Measurements from ENCODE around the gene SPATA9. TPM values are rescaled to one million over a fixed set of nuclear protein-coding genes. Genes with fewer than 3 reads are reported as not detected.

The SPATA9 gene
- total and polyA plus RNA-seq, 9 of the 15 experiments (the other 6 are each of a cell fraction or from before 2014, with no cell fraction given), result 0.16 to 5.5 (median 0.39) TPM; not detected in 3

DNA sequence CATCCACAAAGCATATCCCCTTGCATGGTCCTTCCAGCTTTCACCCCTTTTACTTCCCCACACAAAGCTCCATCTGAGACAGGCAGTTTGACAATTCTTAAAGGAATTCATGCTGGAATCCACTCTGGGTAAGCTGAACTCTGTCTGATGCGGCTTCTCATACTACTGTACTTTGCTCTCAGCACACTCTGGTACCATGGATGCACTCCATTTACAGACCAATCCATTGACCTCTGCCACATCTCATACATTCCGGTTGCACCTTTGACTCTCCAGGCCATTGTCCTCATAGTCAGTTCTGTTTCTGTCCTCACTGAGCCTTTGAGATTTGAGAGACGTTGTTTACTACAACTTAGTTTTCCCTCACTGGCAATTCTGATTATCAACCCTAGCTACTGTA lies 12.2 kb downstream of the SPATA9 start:
- intact Hi-C loops (cut with micrococcal nuclease) (no loop called here), in situ Hi-C loops (cut with MboI) (no loop called here)
- BruUV-seq (replicated peaks), result no TSS peak
- ChIA-PET POLR2A (interaction anchor here (0.8 to 3.3 kb wide), 10 partner anchors 9 to 78 kb away, joined by 3 to 13 read pairs (median 4); partner anchors contain the start of gene RFESD), CTCF (ENCODE audit: low intra/inter-chr PET ratio) (no interaction called here)
- peaks cover 3 to 27% of the 10 kb centered on the region in 2 experiments; a peak in 4 of 5 replicates for H3K4me1 ChIP-seq (replicated peaks in 1 of 2; ENCODE audit: control insufficient read depth in 2 of 2, insufficient read depth in 2 of 2, low read length in 2 of 2)
- H3K36me3 ChIP-seq (ENCODE audit: control insufficient read depth, insufficient read depth, low read length), result no peaks in the 10 kb centered on the region; the same call in 2 of the 3 replicates
- H3K9ac ChIP-seq (ENCODE audit: insufficient read depth in 1 of 2, low read depth in 2 of 2, low read length in 2 of 2), result no peak overlapping the region; a peak in 1 of 4 replicates
- no peaks in the 10 kb centered on the region for H3K9me3 ChIP-seq (replicated peaks; ENCODE audit: control insufficient read depth, insufficient read depth, low read depth, low read length)
- ATAC-seq (no peak), DNase-seq (ENCODE audit: extremely low read depth in 1 of 4, low spot score in 3 of 4) (no peak), FAIRE-seq (no peak)
- H3K9me1 ChIP-seq (ENCODE audit: control insufficient read depth, insufficient read depth, low read length), result no peaks in the 10 kb centered on the region
- no peak overlapping the region for H3K4me3 ChIP-seq
- H3K4me2 ChIP-seq (ENCODE audit: insufficient read depth, low read length), result no peak overlapping the region
- no peaks in the 10 kb centered on the region for H3K27me3 ChIP-seq (ENCODE audit: control insufficient read depth in 2 of 2, insufficient read depth in 2 of 2, low read length in 2 of 2)
- WGBS (ENCODE audit: insufficient coverage, low coverage, missing lambda C conversion rate), result 73% methylated on average over 3 of the region's 3 CpGs
- no peaks in the 10 kb centered on the region for H4K20me1 ChIP-seq (replicated peaks; ENCODE audit: control insufficient read depth, insufficient read depth, low read length)
- H2AFZ ChIP-seq (ENCODE audit: low read depth, low read length), result no peak overlapping the region
- no peaks in the 10 kb centered on the region for H3K79me2 ChIP-seq (ENCODE audit: control insufficient read depth, insufficient read depth, low read length)
- no peak overlapping the region for H3K27ac ChIP-seq (ENCODE audit: extremely low read depth, low read depth, low read length)
- TF ChIP-seq, protein P1, sequence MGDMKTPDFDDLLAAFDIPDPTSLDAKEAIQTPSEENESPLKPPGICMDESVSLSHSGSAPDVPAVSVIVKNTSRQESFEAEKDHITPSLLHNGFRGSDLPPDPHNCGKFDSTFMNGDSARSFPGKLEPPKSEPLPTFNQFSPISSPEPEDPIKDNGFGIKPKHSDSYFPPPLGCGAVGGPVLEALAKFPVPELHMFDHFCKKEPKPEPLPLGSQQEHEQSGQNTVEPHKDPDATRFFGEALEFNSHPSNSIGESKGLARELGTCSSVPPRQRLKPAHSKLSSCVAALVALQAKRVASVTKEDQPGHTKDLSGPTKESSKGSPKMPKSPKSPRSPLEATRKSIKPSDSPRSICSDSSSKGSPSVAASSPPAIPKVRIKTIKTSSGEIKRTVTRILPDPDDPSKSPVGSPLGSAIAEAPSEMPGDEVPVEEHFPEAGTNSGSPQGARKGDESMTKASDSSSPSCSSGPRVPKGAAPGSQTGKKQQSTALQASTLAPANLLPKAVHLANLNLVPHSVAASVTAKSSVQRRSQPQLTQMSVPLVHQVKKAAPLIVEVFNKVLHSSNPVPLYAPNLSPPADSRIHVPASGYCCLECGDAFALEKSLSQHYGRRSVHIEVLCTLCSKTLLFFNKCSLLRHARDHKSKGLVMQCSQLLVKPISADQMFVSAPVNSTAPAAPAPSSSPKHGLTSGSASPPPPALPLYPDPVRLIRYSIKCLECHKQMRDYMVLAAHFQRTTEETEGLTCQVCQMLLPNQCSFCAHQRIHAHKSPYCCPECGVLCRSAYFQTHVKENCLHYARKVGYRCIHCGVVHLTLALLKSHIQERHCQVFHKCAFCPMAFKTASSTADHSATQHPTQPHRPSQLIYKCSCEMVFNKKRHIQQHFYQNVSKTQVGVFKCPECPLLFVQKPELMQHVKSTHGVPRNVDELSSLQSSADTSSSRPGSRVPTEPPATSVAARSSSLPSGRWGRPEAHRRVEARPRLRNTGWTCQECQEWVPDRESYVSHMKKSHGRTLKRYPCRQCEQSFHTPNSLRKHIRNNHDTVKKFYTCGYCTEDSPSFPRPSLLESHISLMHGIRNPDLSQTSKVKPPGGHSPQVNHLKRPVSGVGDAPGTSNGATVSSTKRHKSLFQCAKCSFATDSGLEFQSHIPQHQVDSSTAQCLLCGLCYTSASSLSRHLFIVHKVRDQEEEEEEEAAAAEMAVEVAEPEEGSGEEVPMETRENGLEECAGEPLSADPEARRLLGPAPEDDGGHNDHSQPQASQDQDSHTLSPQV (IDR thresholded peaks at IDR 0.05), result no peak
- TF ChIP-seq TCF3 (CRISPR knock-in tag; IDR thresholded peaks at IDR 0.05), result no peak
- TF ChIP-seq ADNP (tag; IDR thresholded peaks at IDR 0.05), result no peak
- no peak for TF ChIP-seq ZNF121 (CRISPR knock-in tag; conservative IDR thresholded peaks at IDR 0.05)
- TF ChIP-seq BHLHE40 (IDR thresholded peaks at IDR 0.05; ENCODE audit: low read length), result no peak
- TF ChIP-seq DACH1 (IDR thresholded peaks at IDR 0.05; ENCODE audit: partially characterized antibody), result no peak
- TF ChIP-seq, protein P2, sequence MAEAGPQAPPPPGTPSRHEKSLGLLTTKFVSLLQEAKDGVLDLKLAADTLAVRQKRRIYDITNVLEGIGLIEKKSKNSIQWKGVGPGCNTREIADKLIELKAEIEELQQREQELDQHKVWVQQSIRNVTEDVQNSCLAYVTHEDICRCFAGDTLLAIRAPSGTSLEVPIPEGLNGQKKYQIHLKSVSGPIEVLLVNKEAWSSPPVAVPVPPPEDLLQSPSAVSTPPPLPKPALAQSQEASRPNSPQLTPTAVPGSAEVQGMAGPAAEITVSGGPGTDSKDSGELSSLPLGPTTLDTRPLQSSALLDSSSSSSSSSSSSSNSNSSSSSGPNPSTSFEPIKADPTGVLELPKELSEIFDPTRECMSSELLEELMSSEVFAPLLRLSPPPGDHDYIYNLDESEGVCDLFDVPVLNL (CRISPR knock-in tag; IDR thresholded peaks at IDR 0.05; ENCODE audit: low read depth), result no peak
- TF ChIP-seq POLR2A (conservative IDR thresholded peaks at IDR 0.05), result no peak
- TF ChIP-seq ZNF224 (CRISPR knock-in tag; IDR thresholded peaks at IDR 0.05), result no peak
- TF ChIP-seq NCOA4 (IDR thresholded peaks at IDR 0.05; ENCODE audit: partially characterized antibody), result no peak
- no peak for TF ChIP-seq RFX1 (IDR thresholded peaks at IDR 0.05)
- TF ChIP-seq, protein P3, sequence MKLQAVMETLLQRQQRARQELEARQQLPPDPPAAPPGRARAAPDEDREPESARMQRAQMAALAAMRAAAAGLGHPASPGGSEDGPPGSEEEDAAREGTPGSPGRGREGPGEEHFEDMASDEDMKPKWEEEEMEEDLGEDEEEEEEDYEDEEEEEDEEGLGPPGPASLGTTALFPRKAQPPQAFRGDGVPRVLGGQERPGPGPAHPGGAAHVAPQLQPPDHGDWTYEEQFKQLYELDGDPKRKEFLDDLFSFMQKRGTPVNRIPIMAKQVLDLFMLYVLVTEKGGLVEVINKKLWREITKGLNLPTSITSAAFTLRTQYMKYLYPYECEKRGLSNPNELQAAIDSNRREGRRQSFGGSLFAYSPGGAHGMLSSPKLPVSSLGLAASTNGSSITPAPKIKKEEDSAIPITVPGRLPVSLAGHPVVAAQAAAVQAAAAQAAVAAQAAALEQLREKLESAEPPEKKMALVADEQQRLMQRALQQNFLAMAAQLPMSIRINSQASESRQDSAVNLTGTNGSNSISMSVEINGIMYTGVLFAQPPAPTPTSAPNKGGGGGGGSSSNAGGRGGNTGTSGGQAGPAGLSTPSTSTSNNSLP (IDR thresholded peaks at IDR 0.05; ENCODE audit: borderline replicate concordance, low read depth, low read length), result no peak
- TF ChIP-seq, protein P4, sequence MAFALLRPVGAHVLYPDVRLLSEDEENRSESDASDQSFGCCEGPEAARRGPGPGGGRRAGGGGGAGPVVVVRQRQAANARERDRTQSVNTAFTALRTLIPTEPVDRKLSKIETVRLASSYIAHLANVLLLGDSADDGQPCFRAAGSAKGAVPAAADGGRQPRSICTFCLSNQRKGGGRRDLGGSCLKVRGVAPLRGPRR (CRISPR knock-in tag; IDR thresholded peaks at IDR 0.05), result no peak
- TF ChIP-seq, protein P5, sequence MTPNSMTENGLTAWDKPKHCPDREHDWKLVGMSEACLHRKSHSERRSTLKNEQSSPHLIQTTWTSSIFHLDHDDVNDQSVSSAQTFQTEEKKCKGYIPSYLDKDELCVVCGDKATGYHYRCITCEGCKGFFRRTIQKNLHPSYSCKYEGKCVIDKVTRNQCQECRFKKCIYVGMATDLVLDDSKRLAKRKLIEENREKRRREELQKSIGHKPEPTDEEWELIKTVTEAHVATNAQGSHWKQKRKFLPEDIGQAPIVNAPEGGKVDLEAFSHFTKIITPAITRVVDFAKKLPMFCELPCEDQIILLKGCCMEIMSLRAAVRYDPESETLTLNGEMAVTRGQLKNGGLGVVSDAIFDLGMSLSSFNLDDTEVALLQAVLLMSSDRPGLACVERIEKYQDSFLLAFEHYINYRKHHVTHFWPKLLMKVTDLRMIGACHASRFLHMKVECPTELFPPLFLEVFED (CRISPR knock-in tag; conservative IDR thresholded peaks at IDR 0.05), result no peak
- no peak for TF ChIP-seq GABPB2 (CRISPR knock-in tag; conservative IDR thresholded peaks at IDR 0.05)
